DOHH2 (cell line): ENCODE data around the gene CFAP70.

Experiments used
- EZH2phosphoT487 ChIP-seq: fragments of 200-600 bp; sonication (generic); IDR thresholded peaks from 2 replicates; pipeline ENCODE4 v1.6.1; 2017; ENCODE audit warnings: borderline replicate concordance, mild to moderate bottlenecking, antibody characterized with exemption, low read length, moderate library complexity, mixed read lengths
- TF ChIP-seq, protein P1 (sequence below): fragments of 200-600 bp; sonication (generic); IDR thresholded peaks from one replicate; pipeline ENCODE4 v1.5.1; 2014; ENCODE audit warnings: antibody characterized with exemption, mild to moderate bottlenecking, low read depth, low read length; ENCODE audit not compliant: poor library complexity, severe bottlenecking

DNA sequence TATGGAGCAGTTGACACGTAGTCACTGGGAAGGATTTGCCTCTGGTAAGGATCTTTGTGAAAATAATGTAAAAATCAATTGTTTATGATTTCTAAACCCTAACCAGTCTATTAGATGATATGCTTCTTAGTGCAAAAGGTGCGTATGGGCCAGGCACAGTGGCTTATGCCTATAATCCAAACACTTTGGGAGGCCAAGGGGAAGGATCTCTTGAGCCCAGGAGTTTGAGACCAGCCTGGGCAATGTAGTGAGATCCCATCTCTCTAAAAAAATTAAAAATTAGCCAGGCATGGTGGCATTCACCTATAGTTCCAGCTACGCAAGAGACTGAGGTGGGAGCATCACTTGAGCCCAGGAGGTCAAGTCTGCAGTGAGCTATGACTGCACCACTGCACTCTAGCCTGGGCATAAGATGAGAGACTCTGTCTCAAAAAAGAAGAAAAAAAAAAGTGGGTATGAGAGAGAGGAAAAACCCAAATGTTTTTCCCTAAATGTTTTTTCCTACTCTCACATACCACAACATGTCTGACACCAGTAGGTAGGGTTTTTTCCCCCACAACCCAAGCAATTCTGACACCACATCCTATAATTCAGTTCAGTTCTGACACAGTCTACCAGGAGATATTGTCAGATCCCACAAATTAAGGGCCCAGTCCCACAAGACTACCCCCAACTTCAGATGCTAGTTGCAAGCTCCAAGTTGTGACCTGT is 148.1 kb downstream of the CFAP70 start:
- TF ChIP-seq, protein P1, sequence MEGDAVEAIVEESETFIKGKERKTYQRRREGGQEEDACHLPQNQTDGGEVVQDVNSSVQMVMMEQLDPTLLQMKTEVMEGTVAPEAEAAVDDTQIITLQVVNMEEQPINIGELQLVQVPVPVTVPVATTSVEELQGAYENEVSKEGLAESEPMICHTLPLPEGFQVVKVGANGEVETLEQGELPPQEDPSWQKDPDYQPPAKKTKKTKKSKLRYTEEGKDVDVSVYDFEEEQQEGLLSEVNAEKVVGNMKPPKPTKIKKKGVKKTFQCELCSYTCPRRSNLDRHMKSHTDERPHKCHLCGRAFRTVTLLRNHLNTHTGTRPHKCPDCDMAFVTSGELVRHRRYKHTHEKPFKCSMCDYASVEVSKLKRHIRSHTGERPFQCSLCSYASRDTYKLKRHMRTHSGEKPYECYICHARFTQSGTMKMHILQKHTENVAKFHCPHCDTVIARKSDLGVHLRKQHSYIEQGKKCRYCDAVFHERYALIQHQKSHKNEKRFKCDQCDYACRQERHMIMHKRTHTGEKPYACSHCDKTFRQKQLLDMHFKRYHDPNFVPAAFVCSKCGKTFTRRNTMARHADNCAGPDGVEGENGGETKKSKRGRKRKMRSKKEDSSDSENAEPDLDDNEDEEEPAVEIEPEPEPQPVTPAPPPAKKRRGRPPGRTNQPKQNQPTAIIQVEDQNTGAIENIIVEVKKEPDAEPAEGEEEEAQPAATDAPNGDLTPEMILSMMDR, result no peak
- TF ChIP-seq EZH2phosphoT487, result no peak
